GM19240 (cell line): ENCODE data around the gene EZH1.
"Not testable (repeated sequence)": the region's sequence is repeated elsewhere in the genome, so short reads cannot be mapped to it uniquely, and the experiment has no call there.

Experiments
- DNase-seq: peaks from one replicate; pipeline ENCODE4 v3.0.0; 2011; ENCODE audit warnings: low spot score; ENCODE audit not compliant: insufficient read length

Gene EZH1

GRCh38 chr17:42772945-42773289 is 28.1 kb upstream of the EZH1 start:
- DNase-seq, result no peak

DNA sequence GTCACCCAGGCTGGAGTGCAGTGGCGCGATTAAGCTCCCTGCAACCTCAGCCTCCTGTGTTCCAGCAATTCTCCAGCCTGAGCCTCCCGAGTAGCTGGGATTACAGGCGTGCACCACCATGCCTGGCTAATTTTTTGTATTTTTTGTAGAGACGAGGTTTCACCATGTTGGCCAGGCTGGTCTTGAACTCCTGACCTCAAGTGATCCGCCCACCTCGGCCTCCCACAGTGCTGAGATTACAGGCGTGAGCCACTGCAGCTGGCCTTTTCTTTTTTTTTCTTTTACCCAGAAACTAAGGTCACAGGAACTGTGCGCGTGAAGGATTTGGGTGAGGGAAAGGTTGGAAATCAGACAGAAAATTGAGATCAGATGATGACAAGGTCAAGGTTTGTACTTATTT is 25.1 kb upstream of the EZH1 start:
- DNase-seq, result not testable (repeated sequence)

- not testable (repeated sequence) for DNase-seq
Observed at GRCh38 chr17:42768006-42768405, 23.2 kb upstream of the EZH1 start.

- DNase-seq, result no peak
Observed at GRCh38 chr17:42767512-42767911, 22.7 kb upstream of the EZH1 start.

GRCh38 chr17:42766124-42766523 is 21.3 kb upstream of the EZH1 start:
- no peak for DNase-seq

DNA sequence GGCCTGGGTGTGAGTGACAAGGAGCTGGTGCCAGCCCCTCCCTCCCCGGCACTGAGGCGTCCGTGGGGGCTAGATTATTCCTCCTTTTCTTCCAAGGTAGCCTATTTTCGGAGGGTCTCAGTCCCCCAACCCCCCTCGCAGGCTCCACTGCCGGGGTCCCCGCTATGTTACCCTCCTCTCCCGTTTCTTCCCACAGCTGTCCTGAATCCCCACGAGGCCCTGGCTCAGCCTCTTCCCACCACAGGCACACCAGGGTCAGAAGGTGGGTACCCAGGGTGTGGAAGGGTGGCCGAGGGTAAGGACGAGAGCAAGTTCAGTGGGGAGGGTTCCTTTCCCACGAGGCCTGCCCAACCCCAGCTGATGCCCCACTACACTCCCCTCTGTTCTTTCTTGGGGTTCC is 16.8 kb upstream of the EZH1 start:
- no peak for DNase-seq

DNA sequence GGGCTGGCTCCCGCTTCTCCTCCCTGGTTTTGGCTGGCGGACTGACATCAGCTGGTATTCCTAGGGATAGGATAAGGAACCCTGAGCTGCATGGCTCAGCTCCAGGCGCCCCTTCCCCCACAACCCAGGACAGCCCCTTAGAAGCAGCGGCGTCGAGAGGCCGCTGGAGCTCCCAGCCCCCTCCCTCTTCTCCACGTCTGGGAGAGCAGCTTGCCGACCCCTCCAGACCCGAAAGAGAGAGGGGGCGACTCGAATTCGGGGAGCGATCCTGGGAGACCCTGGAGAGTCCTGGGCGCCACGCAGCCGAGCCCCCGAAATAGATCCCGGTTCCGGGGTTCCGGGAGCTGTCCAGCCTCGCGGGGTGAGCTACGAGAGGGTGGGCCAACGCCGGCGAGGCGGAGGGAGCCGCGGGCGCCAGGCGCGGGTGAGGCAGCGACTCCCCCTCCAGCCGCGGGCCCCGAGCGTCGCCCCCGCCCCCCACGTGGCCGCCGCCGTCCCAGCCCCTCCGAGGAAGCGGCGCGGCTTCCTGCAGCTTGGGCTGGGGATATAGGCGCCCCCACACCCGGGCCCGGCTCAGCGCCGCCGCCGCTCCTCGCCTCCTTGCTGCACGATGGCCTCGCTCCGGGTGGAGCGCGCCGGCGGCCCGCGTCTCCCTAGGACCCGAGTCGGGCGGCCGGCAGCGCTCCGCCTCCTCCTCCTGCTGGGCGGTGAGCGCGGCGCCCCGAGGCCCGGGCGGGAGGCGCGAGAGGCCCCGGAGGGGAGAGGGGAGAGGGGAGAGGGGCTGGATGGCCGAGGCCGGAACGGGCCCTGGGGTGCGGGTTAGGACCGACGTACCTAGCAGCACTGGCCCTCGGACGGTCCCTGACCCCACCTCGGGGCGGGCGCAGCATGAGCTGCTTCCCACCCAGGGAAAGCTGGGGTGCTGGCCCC is 16.1 kb upstream of the EZH1 start, which contains the start of gene RAMP2:
Gene RAMP2 (plus strand): TSS at position 576 of the 930 bp plus-strand sequence. CDS start 35 bp downstream, at position 611.
- DNase-seq, result no peak

DNA sequence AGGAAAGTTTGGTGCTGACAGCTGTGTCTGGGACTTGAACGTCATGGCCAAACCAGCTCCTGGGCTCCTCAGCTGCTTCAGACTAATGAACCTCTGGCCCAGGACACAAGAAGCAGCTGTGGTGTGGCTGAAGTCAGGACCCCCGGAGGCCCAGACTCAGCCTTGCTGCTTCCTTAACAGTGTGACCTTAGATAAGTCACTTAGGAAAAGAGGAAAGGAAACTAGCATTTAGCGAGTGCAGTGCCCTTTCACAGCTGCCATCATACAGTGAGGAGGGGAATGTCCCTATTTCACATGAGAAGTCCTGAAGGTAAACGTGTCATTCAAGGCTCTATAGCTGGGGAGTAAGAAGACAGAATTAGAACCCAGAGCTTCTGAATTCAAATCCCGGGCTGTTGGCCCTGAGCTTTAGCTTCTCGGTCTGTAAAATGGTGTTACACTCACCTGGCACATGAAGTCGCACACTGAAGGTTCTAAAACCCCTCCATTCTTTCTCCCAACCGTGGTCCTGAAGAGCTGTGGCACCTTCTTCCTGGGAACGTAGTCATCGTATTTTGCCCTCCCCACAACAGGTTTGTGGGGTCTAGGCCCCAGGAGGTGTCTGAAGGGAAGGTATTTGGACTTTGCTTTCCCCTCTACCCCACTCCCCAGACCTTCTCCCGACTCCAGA is 15.3 kb upstream of the EZH1 start:
- DNase-seq, result no peak

DNA sequence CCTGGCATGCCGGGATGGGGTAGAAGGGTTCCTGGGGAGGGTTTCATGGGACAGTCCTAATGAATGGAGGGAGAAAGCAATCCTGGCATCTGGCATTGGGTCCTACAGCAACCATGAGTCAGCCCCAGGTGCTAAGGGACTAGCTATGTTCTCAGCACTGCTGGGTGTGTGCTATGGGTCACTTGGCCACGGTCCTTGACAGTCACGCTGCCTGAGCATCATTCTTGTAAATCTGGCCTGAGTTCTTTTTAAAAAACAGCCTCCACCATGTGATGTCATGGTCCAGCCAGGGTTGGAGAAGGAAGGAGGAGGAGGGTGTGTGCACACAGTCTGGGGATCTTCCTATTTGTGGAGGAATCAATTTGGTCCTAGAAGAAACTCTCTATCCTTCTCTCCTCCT is 9.9 kb upstream of the EZH1 start:
- DNase-seq, result no peak

DNA sequence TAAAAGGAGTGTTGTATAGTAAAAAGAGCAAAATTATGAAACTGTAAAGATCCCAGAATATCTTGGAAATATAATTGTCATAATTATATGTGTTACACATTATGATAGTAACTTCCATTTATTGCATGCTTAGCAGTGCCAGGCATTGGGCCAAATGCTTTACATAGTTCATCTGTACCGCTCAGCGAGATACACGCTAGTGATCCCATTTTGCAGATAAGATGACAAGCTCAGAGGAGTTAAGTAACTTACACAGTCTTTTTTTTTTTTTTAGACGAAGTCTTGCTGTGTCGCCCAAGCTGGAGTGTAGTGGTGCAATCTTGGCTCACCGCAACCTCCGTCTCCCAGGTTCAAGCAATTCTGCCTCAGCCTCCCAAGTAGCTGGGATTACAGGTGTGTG is 6.8 kb upstream of the EZH1 start:
- no peak for DNase-seq

GRCh38 chr17:42750739-42751344 is 6.0 kb upstream of the EZH1 start:
- DNase-seq, result no peak

GRCh38 chr17:42748908-42749798 is 4.3 kb upstream of the EZH1 start:
- DNase-seq, result no peak

DNA sequence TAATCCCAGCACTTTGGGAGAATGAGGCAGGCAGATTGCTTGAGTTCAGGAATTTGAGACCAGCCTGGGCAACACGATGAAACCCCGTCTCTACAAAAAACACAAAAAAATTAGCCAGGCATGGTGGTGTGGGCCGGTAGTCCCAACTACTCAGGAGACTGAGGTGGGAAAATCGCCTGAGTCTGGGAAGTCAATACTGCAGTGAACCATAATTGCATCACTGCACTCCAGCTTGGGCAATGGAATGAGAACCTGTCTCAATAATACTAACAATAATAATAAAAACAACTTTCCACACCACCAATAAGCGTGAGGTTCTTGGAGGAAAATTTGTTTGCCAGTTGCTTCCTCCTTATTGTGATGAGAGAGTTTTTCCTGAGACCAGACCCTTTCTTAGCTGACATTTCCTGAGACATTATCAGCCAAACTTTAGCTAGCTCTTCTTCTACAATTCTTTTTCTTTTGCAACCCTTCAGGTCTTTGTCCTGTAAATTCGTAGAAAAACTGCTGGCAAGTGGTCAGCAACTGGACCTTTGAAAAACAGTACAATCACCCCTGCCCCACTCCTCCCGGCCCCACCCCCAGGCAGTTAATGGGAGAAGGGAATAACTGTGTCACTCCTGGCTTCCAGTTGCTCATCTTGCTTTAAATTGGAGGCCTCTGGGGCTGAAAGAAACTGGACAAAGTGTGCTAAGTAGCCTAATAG is 3.5 kb upstream of the EZH1 start:
- no peak for DNase-seq

- peak; percentile 56 for DNase-seq
Observed at GRCh38 chr17:42744283-42744805, 496 bp downstream of the EZH1 start.

- no peak for DNase-seq
Observed at GRCh38 chr17:42743595-42744282, 1.1 kb downstream of the EZH1 start.

GRCh38 chr17:42742916-42743315 is 1.9 kb downstream of the EZH1 start:
- not testable (repeated sequence) for DNase-seq

GRCh38 chr17:42740699-42741098 is 4.1 kb downstream of the EZH1 start:
- no peak for DNase-seq

- DNase-seq, result no peak
Observed at GRCh38 chr17:42725143-42725542, 19.7 kb downstream of the EZH1 start.

GRCh38 chr17:42723636-42724035 is 21.2 kb downstream of the EZH1 start:
- DNase-seq, result no peak
